ENCODE data around the gene NUP210.

The NUP210 gene

GRCh38 chr3:13278783-13279531 lies 141.2 kb downstream of the NUP210 start:
- ChIA-PET POLR2A (no interaction called here), CTCF (interaction anchor here (0.6 to 1.1 kb wide), 2 partner anchors 187 to 536 kb away, joined by 3 to 4 read pairs; no protein-coding TSS in a partner anchor)
- TF ChIP-seq TARDBP (IDR thresholded peaks at IDR 0.05) (no peak), ZNF384 (IDR thresholded peaks at IDR 0.05) (no peak), SUZ12 (IDR thresholded peaks at IDR 0.05) (no peak)
- no peak for DNase-seq (ENCODE audit: extremely low spot score)

- ChIA-PET POLR2A (no interaction called here), CTCF (interaction anchor here (0.6 to 1.1 kb wide), 2 partner anchors 186 to 535 kb away, joined by 3 to 4 read pairs; no protein-coding TSS in a partner anchor)
- TF ChIP-seq CTBP1 (IDR thresholded peaks at IDR 0.05; ENCODE audit: borderline replicate concordance) (no peak), NFRKB (IDR thresholded peaks at IDR 0.05) (no peak), ZNF384 (IDR thresholded peaks at IDR 0.05) (no peak), ELF4 (IDR thresholded peaks at IDR 0.05) (no peak), BHLHE40 (IDR thresholded peaks at IDR 0.05; ENCODE audit: borderline replicate concordance) (no peak), SP1 (IDR thresholded peaks at IDR 0.05) (no peak), FOXK2 (IDR thresholded peaks at IDR 0.05) (no peak), L3MBTL2 (conservative IDR thresholded peaks at IDR 0.05) (no peak), HDGF (IDR thresholded peaks at IDR 0.05; ENCODE audit: borderline replicate concordance) (no peak), ARNT (IDR thresholded peaks at IDR 0.05) (no peak)
- no peak for DNase-seq (ENCODE audit: extremely low spot score)
Measured at GRCh38 chr3:13277860-13278531, 142.1 kb downstream of the NUP210 start.

- TF ChIP-seq ARNT (IDR thresholded peaks at IDR 0.05) (no peak), LEF1 (IDR thresholded peaks at IDR 0.05; ENCODE audit: borderline replicate concordance) (no peak), SP1 (IDR thresholded peaks at IDR 0.05) (no peak), BHLHE40 (IDR thresholded peaks at IDR 0.05; ENCODE audit: borderline replicate concordance) (no peak), FOXA1 (IDR thresholded peaks at IDR 0.05) (no peak), ELF4 (IDR thresholded peaks at IDR 0.05) (no peak), FOXK2 (IDR thresholded peaks at IDR 0.05) (no peak), PKNOX1 (IDR thresholded peaks at IDR 0.05) (no peak), TARDBP (IDR thresholded peaks at IDR 0.05) (no peak), FOXM1 (IDR thresholded peaks at IDR 0.05; ENCODE audit: borderline replicate concordance) (no peak), L3MBTL2 (conservative IDR thresholded peaks at IDR 0.05) (no peak)
- CTCF ChIA-PET: interaction anchor here (0.6 to 1.1 kb wide), 2 partner anchors 185 to 927 kb away, joined by 3 read pairs; no protein-coding TSS in a partner anchor
- POLR2A ChIA-PET: no interaction called here
- no peak for DNase-seq (ENCODE audit: extremely low spot score)
Measured at GRCh38 chr3:13277196-13277813, 142.8 kb downstream of the NUP210 start.

- TF ChIP-seq SP1 (IDR thresholded peaks at IDR 0.05) (no peak), ARNT (IDR thresholded peaks at IDR 0.05) (no peak)
- ChIA-PET POLR2A (no interaction called here), CTCF (interaction anchor here (0.6 kb wide), 2 partner anchors 123 to 926 kb away, joined by 3 read pairs; no protein-coding TSS in a partner anchor)
- no peak for DNase-seq (ENCODE audit: extremely low spot score)
Measured at GRCh38 chr3:13276438-13277195, 143.5 kb downstream of the NUP210 start.

GRCh38 chr3:13275376-13276005 lies 144.6 kb downstream of the NUP210 start:
- TF ChIP-seq CTBP1 (IDR thresholded peaks at IDR 0.05; ENCODE audit: borderline replicate concordance) (no peak), SP1 (IDR thresholded peaks at IDR 0.05) (no peak), HDGF (IDR thresholded peaks at IDR 0.05; ENCODE audit: borderline replicate concordance) (no peak), ZNF384 (IDR thresholded peaks at IDR 0.05) (no peak), L3MBTL2 (conservative IDR thresholded peaks at IDR 0.05) (no peak), FOXM1 (IDR thresholded peaks at IDR 0.05; ENCODE audit: borderline replicate concordance) (no peak), LEF1 (IDR thresholded peaks at IDR 0.05; ENCODE audit: borderline replicate concordance) (no peak), BHLHE40 (IDR thresholded peaks at IDR 0.05; ENCODE audit: borderline replicate concordance) (no peak), PKNOX1 (IDR thresholded peaks at IDR 0.05) (no peak), TARDBP (IDR thresholded peaks at IDR 0.05) (no peak), NFRKB (IDR thresholded peaks at IDR 0.05) (no peak), FOXA1 (IDR thresholded peaks at IDR 0.05) (no peak), ELF4 (IDR thresholded peaks at IDR 0.05) (no peak)
- ChIA-PET CTCF (no interaction called here), POLR2A (no interaction called here)
- no peak for DNase-seq (ENCODE audit: extremely low spot score)

Data from HEK293T (cell line).